Immature natural killer cell (primary cell): ENCODE data around the gene HNRNPUL2. TPM values are rescaled to one million over a fixed set of nuclear protein-coding genes. Genes with fewer than 3 reads are reported as not detected.
A peak's percentile ranks its signal among the peaks of the same experiment; 100 is the strongest.

Experiments used
- DNase-seq, 3 donors: peaks; one replicate each; pipeline ENCODE4 v3.0.0; 2022; ENCODE audit warnings: mixed read lengths in 1 of 3
- H3K27ac Mint-ChIP-seq, 6 donors: one replicate each; pipeline ENCODE4 v1.8.0; 2020; ENCODE audit warnings: mixed read lengths in 6 of 6, mild to moderate bottlenecking in 5 of 6, inconsistent platforms in 4 of 6, moderate library complexity in 3 of 6
- H3K27me3 Mint-ChIP-seq, 3 donors: one replicate each; pipeline ENCODE4 v1.8.0; 2020 to 2021; ENCODE audit warnings: low read depth in 3 of 3, mild to moderate bottlenecking in 3 of 3, mixed read lengths in 3 of 3, moderate library complexity in 3 of 3, inconsistent platforms in 1 of 3
- H3K36me3 Mint-ChIP-seq, 3 donors: one replicate each; pipeline ENCODE4 v1.8.0; 2020; ENCODE audit warnings: mixed read lengths in 3 of 3, inconsistent platforms in 2 of 3, mild to moderate bottlenecking in 2 of 3
- H3K4me1 Mint-ChIP-seq, 2 donors: one replicate each; pipeline ENCODE4 v1.8.0; 2020; ENCODE audit warnings: inconsistent platforms in 2 of 2, mild to moderate bottlenecking in 2 of 2, mixed read lengths in 2 of 2, moderate library complexity in 1 of 2
- H3K4me3 Mint-ChIP-seq, 5 donors: one replicate each; pipeline ENCODE4 v1.8.0; 2020; ENCODE audit warnings: mild to moderate bottlenecking in 5 of 5, mixed read lengths in 5 of 5, inconsistent platforms in 3 of 5, moderate library complexity in 3 of 5
- H3K9me3 Mint-ChIP-seq, 6 donors: one replicate each; pipeline ENCODE4 v1.8.0; 2020; ENCODE audit warnings: mild to moderate bottlenecking in 6 of 6, mixed read lengths in 6 of 6, inconsistent platforms in 4 of 6, moderate library complexity in 3 of 6
- polyA plus RNA-seq, 3 donors: library from polyadenylated mRNA; unstranded; fragments of 300-500 nt; fragmentation: Illumina TruSeq; gene quantifications; one replicate each; pipeline ENCODE4 v1.2.3, GENCODE V29; 2021

Gene HNRNPUL2
- polyA plus RNA-seq, 3 donors from 2014 or later: 0.97 to 4.8 (median 1.1) TPM

DNA sequence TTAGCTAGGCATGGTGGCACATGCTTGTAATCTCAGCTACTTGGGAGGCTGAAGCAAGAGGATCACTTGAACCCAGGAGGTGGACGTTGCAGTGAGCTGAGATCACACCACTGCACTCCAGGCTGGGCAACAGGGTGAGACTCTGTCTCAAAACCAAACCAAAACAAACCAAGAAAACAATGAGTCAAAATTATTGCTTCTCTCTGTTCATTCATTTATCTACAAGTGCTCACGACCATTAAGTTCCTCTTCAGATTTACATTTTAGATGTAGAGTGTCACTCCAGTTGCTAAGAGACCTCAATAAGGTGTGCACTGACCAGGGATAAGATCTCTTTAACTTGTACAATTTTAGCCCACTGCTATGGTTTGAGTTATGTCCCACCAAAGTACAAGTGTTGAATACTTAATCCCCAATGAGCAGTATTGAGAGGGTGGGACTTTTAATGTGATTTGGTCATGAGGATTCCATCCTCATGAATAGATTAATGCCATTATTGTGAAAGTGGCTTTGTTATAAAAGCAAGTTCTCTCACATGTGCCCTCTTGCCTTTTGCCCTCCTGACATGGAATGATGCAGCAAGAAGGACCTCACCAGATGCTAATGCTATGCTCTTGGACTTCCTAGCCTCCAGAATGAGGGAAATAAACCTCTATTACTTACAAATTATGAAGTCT is 7.8 kb downstream of the HNRNPUL2 start:
- no peaks in the 10 kb centered on the region for H3K9me3 Mint-ChIP-seq
- H3K36me3 Mint-ChIP-seq: peaks cover 40 to 79% (median 65%) of the 10 kb centered on the region in 3 donors
- no peak for DNase-seq
- peak overlapping the region in 2 of 6 donors; percentile 40 for H3K27ac Mint-ChIP-seq
- H3K4me1 Mint-ChIP-seq: peaks cover 27 to 40% of the 10 kb centered on the region in 2 donors
- no peak overlapping the region for H3K4me3 Mint-ChIP-seq
- no peaks in the 10 kb centered on the region for H3K27me3 Mint-ChIP-seq

DNA sequence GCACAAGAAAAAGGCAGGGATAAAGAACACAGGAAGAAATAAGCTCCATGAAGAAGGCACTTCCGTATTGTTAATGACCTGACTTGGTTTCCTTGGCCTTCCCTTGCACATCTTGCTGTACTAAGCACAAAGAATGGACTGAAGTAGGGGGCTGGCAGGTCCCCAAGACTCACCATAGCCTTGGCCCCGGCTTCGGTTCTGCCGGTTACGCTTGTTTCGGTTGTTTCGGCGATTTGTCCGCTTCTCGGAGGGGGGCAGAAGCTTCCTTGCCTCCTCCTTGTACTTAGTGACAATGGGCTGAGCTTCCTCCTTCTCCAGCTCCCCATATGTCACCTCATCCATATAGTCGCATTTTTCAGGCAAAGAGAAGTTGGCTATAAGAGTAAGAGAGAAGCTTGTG is 10.4 kb downstream of the HNRNPUL2 start:
- Mint-ChIP-seq H3K36me3 (peaks cover 37 to 59% (median 49%) of the 10 kb centered on the region in 3 donors), H3K4me3 (no peak overlapping the region), H3K27me3 (no peaks in the 10 kb centered on the region), H3K4me1 (peaks cover 13 to 35% of the 10 kb centered on the region in 2 donors), H3K27ac (no peak overlapping the region), H3K9me3 (no peaks in the 10 kb centered on the region)
- no peak for DNase-seq

DNA sequence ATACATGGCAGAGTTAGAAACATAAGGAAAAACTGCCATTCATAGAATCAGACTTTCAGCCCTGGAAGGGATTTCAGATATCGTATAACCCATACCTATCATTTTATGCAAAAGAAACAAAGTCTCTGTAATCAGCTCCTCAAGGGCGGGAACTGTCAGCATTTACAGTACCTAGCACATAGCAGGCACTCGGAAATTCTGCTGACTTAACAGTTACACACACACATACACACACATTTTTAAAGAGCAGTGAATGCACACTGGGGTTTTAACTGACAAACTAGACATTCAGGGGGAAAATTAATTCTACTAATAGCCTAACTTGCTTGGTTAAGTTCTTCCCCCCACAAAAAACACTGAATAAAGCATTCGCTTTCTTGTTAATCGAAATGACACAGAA is 11.1 kb downstream of the HNRNPUL2 start:
- Mint-ChIP-seq H3K36me3 (peaks cover 31 to 53% (median 43%) of the 10 kb centered on the region in 3 donors), H3K9me3 (no peaks in the 10 kb centered on the region), H3K27ac (peak overlapping the region in 2 of 6 donors; percentile 12 to 23), H3K4me1 (peaks cover 13 to 35% of the 10 kb centered on the region in 2 donors), H3K27me3 (no peaks in the 10 kb centered on the region), H3K4me3 (no peak overlapping the region)
- DNase-seq: no peak

DNA sequence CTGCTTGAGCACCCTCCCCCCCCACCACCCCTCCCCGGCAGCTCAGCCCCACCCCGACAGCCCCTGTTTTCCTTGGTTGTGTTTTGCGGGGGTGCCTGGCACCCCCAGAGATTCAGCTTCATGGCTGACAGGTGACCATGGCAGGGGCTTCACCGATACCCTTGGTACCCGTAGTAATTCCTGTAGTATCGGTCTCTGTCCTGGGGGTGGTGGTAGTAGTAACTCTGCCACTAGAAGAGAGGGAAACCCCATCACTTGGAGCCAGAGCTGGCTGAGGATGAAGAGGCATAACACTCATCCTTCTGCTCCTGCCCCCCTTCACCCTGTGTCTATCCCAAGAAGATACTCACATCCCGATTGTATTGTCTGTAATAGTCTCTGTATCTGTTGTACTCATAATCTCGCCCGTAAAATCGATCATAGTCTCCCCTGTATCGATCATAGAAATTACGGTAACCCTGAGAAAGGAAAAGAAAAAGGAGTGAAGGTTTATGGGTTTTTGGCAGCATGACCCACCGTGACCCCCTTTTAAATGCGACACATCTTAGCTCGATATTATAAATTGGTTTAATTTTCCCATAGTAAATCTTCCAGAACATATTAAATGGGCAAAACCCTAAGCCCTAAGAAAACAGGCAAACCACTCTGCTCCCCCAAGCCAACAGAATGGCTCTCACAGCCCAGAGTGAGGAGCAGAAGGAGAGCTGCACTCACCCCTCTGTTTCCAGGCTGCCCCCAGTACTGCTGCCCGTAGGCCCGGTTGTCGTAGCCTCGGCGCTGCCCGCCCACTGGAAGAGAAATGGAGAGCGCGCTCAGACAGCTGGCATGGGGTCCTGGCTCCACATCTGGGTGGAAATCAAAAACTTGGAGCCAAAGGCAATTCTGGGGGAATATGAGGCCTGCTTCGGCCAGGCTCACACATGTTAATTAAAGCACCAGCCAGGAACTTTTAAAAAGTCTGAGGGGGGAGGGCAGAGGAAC is 11.8 kb downstream of the HNRNPUL2 start:
- Mint-ChIP-seq H3K4me1 (peaks cover 14 to 38% of the 10 kb centered on the region in 2 donors), H3K9me3 (no peaks in the 10 kb centered on the region), H3K4me3 (no peak overlapping the region), H3K27ac (peak overlapping the region in 5 of 6 donors; percentile 8 to 59 (median 23)), H3K36me3 (peaks cover 26 to 48% (median 38%) of the 10 kb centered on the region in 3 donors), H3K27me3 (no peaks in the 10 kb centered on the region)
- DNase-seq: no peak

DNA sequence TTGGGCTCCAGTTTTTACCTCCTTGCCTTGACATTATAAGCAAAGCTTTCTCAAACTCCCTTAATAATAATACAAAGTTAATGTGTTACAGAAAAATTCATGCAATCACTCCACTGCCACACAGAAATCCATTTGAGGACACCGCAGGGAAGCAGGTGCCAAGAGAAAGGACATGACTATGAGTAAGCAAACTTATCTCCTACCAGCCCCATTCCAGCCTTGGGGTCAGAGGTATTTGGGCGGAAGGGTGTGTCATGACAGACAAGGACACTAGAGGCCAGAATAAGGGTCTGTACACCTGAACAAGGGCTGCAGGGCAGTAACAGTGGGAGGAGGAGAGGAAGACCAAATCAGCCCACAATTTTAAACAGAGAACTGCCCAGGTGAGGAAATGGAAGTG is 13.9 kb downstream of the HNRNPUL2 start:
- peaks cover 30 to 52% of the 10 kb centered on the region in 2 donors for H3K4me1 Mint-ChIP-seq
- H3K4me3 Mint-ChIP-seq: no peak overlapping the region
- peaks cover 15 to 39% (median 29%) of the 10 kb centered on the region in 3 donors for H3K36me3 Mint-ChIP-seq
- no peak for DNase-seq
- H3K27ac Mint-ChIP-seq: peak overlapping the region; percentile 28 to 90 (median 71)
- H3K9me3 Mint-ChIP-seq: no peaks in the 10 kb centered on the region
- peaks cover 2 to 6% (median 4%) of the 10 kb centered on the region in 3 donors for H3K27me3 Mint-ChIP-seq

DNA sequence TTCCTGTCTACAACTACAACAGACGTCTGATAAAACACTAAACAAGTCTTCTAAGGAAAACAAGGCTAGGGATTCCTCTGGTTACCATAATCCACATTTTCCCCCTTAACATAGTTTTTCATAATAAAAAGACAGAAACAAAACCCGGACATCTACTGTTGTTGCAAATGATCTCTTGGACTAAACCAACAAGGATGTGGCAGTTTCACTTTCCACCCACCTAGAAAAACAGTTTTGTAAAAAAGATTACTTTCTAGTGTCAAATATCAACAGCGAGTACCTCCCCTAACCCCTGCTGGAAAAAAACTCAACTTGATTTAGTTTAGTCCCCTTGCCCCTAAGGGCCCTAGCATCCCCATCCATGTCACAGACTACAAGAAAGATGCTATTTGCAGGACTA is 14.4 kb downstream of the HNRNPUL2 start:
- peak overlapping the region in 2 of 5 donors; percentile 13 for H3K4me3 Mint-ChIP-seq
- no peak for DNase-seq
- H3K27ac Mint-ChIP-seq: peak overlapping the region; percentile 18 to 90 (median 71)
- H3K4me1 Mint-ChIP-seq: peaks cover 30 to 53% of the 10 kb centered on the region in 2 donors
- H3K36me3 Mint-ChIP-seq: peaks cover 11 to 34% (median 25%) of the 10 kb centered on the region in 3 donors
- H3K9me3 Mint-ChIP-seq: no peaks in the 10 kb centered on the region
- peaks cover 2 to 6% (median 4%) of the 10 kb centered on the region in 3 donors for H3K27me3 Mint-ChIP-seq

DNA sequence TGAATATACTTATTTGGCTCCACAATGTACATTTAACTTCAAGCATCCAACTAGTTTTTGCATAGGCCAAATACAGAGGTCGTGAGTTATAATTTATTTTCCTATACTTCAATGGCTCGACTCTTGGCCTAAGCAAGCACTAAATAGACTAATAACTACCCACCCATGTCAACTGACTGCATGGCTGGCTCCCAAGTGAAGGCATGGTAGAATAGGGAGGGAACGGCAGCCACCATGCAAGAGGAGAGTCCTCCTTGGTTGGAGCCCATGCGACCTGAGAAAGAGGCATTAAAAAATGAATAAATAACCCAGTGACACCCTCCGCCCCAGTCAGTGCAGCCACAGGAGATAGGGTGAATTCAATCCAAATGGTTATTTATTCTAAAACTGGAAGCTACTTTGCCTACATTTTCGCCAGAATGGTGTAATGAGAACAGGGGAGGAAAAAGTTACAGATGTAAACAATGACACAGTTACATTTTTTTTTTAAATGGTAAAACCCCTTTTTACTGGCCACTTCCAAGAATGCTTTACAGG is 14.9 kb downstream of the HNRNPUL2 start:
- Mint-ChIP-seq H3K27me3 (peaks cover 2 to 6% (median 4%) of the 10 kb centered on the region in 3 donors), H3K4me3 (peak overlapping the region in 1 of 5 donors; percentile 15), H3K9me3 (no peaks in the 10 kb centered on the region), H3K4me1 (peaks cover 33 to 53% of the 10 kb centered on the region in 2 donors), H3K27ac (peak overlapping the region; percentile 26 to 90 (median 74)), H3K36me3 (peaks cover 10 to 32% (median 23%) of the 10 kb centered on the region in 3 donors)
- DNase-seq: no peak

DNA sequence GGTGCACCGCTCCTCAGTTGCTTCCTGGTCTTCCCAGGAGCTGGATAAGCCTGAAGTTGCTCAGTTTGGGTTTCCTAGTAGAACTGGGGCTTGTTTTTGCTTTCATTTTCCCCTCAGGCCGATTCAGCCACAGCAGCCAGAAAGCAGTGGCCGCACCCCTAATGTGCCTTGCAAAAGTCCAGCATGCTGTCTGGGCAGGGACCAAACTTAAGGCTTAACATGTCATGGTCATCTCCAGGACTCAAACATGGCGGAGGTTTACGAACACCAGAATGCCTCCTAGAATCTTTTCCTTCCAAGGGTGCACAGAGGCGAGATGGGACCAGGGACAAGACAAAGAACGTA is 17.3 kb downstream of the HNRNPUL2 start:
- H3K36me3 Mint-ChIP-seq: peaks cover 4 to 11% (median 5%) of the 10 kb centered on the region in 3 donors
- DNase-seq: no peak
- no peaks in the 10 kb centered on the region for H3K9me3 Mint-ChIP-seq
- peak overlapping the region; percentile 91 to 96 (median 93) for H3K4me3 Mint-ChIP-seq
- peak overlapping the region; percentile 94 to 98 (median 97) for H3K27ac Mint-ChIP-seq
- peaks cover 2 to 11% (median 8%) of the 10 kb centered on the region in 3 donors for H3K27me3 Mint-ChIP-seq
- H3K4me1 Mint-ChIP-seq: peaks cover 49 to 68% of the 10 kb centered on the region in 2 donors

DNA sequence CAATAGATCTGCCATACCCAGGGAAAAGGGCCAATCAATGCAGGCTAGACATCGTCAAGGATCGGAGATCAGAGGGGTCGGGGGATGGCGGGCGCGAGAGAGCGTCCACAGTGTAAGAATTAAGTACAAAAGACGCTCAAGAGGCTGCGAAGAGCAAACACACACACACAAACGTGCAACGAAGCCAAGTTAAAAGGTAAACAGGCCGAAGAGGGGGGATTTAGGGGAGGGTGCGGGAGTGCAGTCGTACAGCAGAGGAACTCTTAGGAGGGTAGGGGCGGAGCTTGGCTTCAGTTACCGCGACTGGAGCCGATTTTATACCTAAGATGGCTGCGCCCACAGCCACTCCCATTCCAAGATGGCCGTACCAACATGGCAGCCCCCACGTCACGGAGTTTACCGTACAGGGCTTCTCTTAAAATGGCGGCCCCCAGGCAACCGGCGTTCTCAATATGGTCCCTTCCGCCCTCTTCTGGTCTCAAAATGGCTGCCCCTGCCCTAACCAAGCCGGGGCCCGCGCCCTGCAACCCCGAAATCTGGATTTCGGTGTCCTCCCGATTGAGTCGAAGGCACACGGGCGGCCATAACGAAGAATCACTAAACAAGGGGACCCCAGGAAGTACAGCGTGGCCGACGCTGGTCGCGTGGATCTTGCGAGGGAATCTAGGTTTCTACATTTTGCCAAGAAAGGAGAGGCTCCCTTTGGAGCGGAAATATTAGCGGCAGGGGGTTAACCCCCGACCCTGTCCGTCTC is 17.8 kb downstream of the HNRNPUL2 start:
- Mint-ChIP-seq H3K27me3 (peaks cover 2 to 11% (median 8%) of the 10 kb centered on the region in 3 donors), H3K4me1 (peaks cover 49 to 69% of the 10 kb centered on the region in 2 donors), H3K4me3 (peak overlapping the region; percentile 91 to 96 (median 93)), H3K27ac (peak overlapping the region; percentile 94 to 98 (median 97)), H3K36me3 (peaks cover 4 to 7% (median 5%) of the 10 kb centered on the region in 3 donors), H3K9me3 (no peaks in the 10 kb centered on the region)
- DNase-seq: peak; percentile 95 to 96 (median 96)

DNA sequence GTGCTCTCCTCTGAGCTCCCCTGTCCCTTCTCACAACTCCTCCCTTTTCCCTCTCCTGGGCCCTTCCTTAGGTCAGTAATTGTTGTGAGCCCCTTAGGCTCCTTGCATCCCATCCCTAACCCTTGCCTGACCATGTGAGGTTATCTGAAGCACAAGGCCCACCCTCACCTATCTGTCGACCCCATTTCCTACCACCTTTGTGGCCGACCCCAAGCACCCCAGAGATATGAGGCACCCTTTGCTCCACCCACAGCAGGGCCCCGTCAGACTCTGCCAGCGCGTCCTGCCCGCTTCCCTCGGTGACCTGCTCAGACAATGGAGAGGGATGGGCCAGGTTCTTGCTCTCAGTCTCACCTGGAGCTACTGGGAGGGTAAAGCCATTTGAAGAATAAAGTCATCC is 18.5 kb downstream of the HNRNPUL2 start:
- peaks cover 49 to 69% of the 10 kb centered on the region in 2 donors for H3K4me1 Mint-ChIP-seq
- H3K27ac Mint-ChIP-seq: peak overlapping the region; percentile 94 to 98 (median 97)
- H3K27me3 Mint-ChIP-seq: peaks cover 2 to 11% (median 8%) of the 10 kb centered on the region in 3 donors
- H3K4me3 Mint-ChIP-seq: peak overlapping the region; percentile 91 to 96 (median 93)
- no peaks in the 10 kb centered on the region for H3K9me3 Mint-ChIP-seq
- H3K36me3 Mint-ChIP-seq: peaks cover 4 to 7% (median 5%) of the 10 kb centered on the region in 3 donors
- no peak for DNase-seq

DNA sequence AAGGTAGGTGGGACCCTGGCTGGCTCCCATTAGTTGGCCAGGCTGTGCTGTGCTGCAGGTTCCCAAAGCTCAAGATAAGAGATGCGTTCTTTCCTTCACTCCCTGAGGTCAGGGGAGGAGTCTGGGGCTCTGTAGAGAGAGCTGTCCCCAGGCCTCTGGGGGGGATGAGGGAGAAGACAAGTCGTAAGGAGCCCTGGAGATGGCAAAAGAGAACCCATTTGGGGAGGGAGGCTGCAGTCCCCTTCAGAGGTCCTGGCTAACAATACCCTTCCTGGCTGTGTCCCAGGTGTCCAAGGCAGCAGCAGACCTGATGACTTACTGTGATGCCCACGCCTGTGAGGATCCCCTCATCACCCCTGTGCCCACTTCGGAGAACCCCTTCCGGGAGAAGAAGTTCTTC is 18.9 kb downstream of the HNRNPUL2 start:
- Mint-ChIP-seq H3K9me3 (no peaks in the 10 kb centered on the region), H3K4me1 (peaks cover 48 to 66% of the 10 kb centered on the region in 2 donors), H3K4me3 (peak overlapping the region; percentile 91 to 96 (median 93)), H3K27ac (peak overlapping the region; percentile 94 to 98 (median 97)), H3K27me3 (peaks cover 2 to 11% (median 8%) of the 10 kb centered on the region in 3 donors), H3K36me3 (peaks cover 1 to 5% (median 5%) of the 10 kb centered on the region in 3 donors)
- DNase-seq: no peak

DNA sequence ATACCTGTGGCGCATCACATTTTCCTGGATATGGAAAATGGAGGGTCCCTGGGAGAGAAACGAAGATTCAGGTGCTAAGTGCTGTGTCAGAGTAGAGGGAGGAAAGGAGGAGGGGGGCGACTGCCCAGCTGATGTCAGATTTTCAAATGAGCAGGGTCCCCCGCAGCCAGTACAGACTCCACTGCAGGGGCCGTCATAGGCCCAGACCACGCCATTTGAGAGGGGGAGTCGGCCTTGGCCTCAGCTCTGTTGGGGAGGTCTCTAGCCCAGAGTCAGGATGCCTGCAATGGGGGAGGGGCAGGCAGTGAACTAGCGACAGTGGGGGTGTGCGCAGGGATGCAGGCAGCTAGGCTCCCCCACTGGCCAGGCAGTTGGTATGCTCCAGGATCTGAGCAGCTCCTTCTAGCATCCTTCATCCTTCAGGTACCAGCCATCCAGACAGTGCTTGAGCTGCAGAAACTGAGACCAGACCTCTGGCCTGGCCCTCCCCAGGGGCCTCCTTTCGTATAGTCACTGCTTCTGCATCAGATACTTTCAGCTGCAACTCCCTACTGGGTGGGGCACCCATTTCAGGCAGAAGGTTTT is 19.9 kb downstream of the HNRNPUL2 start, which contains the start of the genes BSCL2 and GNG3:
Gene BSCL2 (minus strand): TSS at position 148 of the 585 bp plus-strand sequence. CDS start 229 bp downstream, outside the sequence.
Gene GNG3 (plus strand): TSS at position 400 of the 585 bp plus-strand sequence. CDS start 620 bp downstream, outside the sequence.
- Mint-ChIP-seq H3K36me3 (peaks cover 0 to 5% (median 3%) of the 10 kb centered on the region in 3 donors), H3K27ac (peak within 1 kb of the TSS; percentile 94 to 98 (median 97)), H3K27me3 (peaks cover 2 to 11% (median 8%) of the 10 kb centered on the region in 3 donors), H3K4me3 (peak within 1 kb of the TSS; percentile 91 to 96 (median 93)), H3K9me3 (no peaks in the 10 kb centered on the region), H3K4me1 (peaks cover 47 to 56% of the 10 kb centered on the region in 2 donors)
- DNase-seq: no peak
